ENCODE data around the gene COMMD1. TPM values are rescaled to one million over a fixed set of nuclear protein-coding genes. Genes with fewer than 3 reads are reported as not detected.

The COMMD1 gene
- total and polyA plus RNA-seq, 9 donors = 48.6 to 76.8 (median 62.0) TPM

- no peak overlapping the region for H3K4me3 ChIP-seq (ENCODE audit: low read length)
- no peaks in the 10 kb centered on the region for H3K9me3 ChIP-seq (replicated peaks; ENCODE audit: control insufficient read depth, low read depth, low read length)
- no peaks in the 10 kb centered on the region for H3K27me3 ChIP-seq (ENCODE audit: control insufficient read depth, insufficient read depth, low read length)
- H3K4me1 ChIP-seq (ENCODE audit: control insufficient read depth, insufficient read depth, low read length) = no peaks in the 10 kb centered on the region
- no peak overlapping the region for H3K27ac ChIP-seq (ENCODE audit: low read length)
- no CpG with 5 or more reads among the region's 3 CpGs for WGBS (ENCODE audit: insufficient coverage)
- no peaks in the 10 kb centered on the region for H3K36me3 ChIP-seq (ENCODE audit: control insufficient read depth, insufficient read depth, low read length)
- no peak for DNase-seq
Observed at GRCh38 chr2:62054916-62055450, 149.5 kb downstream of the COMMD1 start.

GRCh38 chr2:62055724-62056336 is 150.4 kb downstream of the COMMD1 start:
- no peak for DNase-seq
- no peaks in the 10 kb centered on the region for H3K4me1 ChIP-seq (ENCODE audit: control insufficient read depth, insufficient read depth, low read length)
- H3K4me3 ChIP-seq (ENCODE audit: low read length) = no peak overlapping the region
- 100% methylated on average over 2 of the region's 3 CpGs for whole genome bisulfite sequencing (ENCODE audit: insufficient coverage)
- no peak overlapping the region for H3K27ac ChIP-seq (ENCODE audit: low read length)
- no peaks in the 10 kb centered on the region for H3K9me3 ChIP-seq (replicated peaks; ENCODE audit: control insufficient read depth, low read depth, low read length)
- H3K36me3 ChIP-seq (ENCODE audit: control insufficient read depth, insufficient read depth, low read length) = no peaks in the 10 kb centered on the region
- H3K27me3 ChIP-seq (ENCODE audit: control insufficient read depth, insufficient read depth, low read length) = no peaks in the 10 kb centered on the region

- no peak for DNase-seq
- Histone ChIP-seq H3K4me1 (ENCODE audit: control insufficient read depth, insufficient read depth, low read length) (no peaks in the 10 kb centered on the region), H3K9me3 (replicated peaks; ENCODE audit: control insufficient read depth, low read depth, low read length) (no peaks in the 10 kb centered on the region), H3K4me3 (ENCODE audit: low read length) (no peak overlapping the region), H3K36me3 (ENCODE audit: control insufficient read depth, insufficient read depth, low read length) (no peaks in the 10 kb centered on the region), H3K27me3 (ENCODE audit: control insufficient read depth, insufficient read depth, low read length) (no peaks in the 10 kb centered on the region), H3K27ac (ENCODE audit: low read length) (no peak overlapping the region)
- 83% methylated on average over 5 of the region's 5 CpGs for WGBS (ENCODE audit: insufficient coverage)
Observed at GRCh38 chr2:62056341-62056740, 150.9 kb downstream of the COMMD1 start.

GRCh38 chr2:62065243-62065642 is 159.8 kb downstream of the COMMD1 start:
- Histone ChIP-seq H3K9me3 (replicated peaks; ENCODE audit: control insufficient read depth, low read depth, low read length) (no peaks in the 10 kb centered on the region), H3K27me3 (ENCODE audit: control insufficient read depth, insufficient read depth, low read length) (no peaks in the 10 kb centered on the region), H3K4me1 (ENCODE audit: control insufficient read depth, insufficient read depth, low read length) (no peaks in the 10 kb centered on the region), H3K27ac (ENCODE audit: low read length) (no peak overlapping the region), H3K4me3 (ENCODE audit: low read length) (no peak overlapping the region), H3K36me3 (ENCODE audit: control insufficient read depth, insufficient read depth, low read length) (no peaks in the 10 kb centered on the region)
- DNase-seq = no peak

- DNase-seq = no peak
- Histone ChIP-seq H3K9me3 (replicated peaks; ENCODE audit: control insufficient read depth, low read depth, low read length) (peaks cover 10% of the 10 kb centered on the region), H3K4me3 (ENCODE audit: low read length) (no peak overlapping the region), H3K4me1 (ENCODE audit: control insufficient read depth, insufficient read depth, low read length) (no peaks in the 10 kb centered on the region), H3K27ac (ENCODE audit: low read length) (no peak overlapping the region), H3K36me3 (ENCODE audit: control insufficient read depth, insufficient read depth, low read length) (peaks cover 8% of the 10 kb centered on the region), H3K27me3 (ENCODE audit: control insufficient read depth, insufficient read depth, low read length) (no peaks in the 10 kb centered on the region)
- WGBS (ENCODE audit: insufficient coverage) = 17% methylated on average over 2 of the region's 6 CpGs
Observed at GRCh38 chr2:62071126-62071598, 165.7 kb downstream of the COMMD1 start.

- peaks cover 8% of the 10 kb centered on the region for H3K36me3 ChIP-seq (ENCODE audit: control insufficient read depth, insufficient read depth, low read length)
- 98% methylated on average over 6 of the region's 7 CpGs for WGBS (ENCODE audit: insufficient coverage)
- no peak overlapping the region for H3K4me3 ChIP-seq (ENCODE audit: low read length)
Observed at GRCh38 chr2:62071760-62072680, 166.5 kb downstream of the COMMD1 start.

GRCh38 chr2:62074233-62074632 is 168.8 kb downstream of the COMMD1 start:
- Histone ChIP-seq H3K27ac (ENCODE audit: low read length) (no peak overlapping the region), H3K4me3 (ENCODE audit: low read length) (no peak overlapping the region), H3K27me3 (ENCODE audit: control insufficient read depth, insufficient read depth, low read length) (no peaks in the 10 kb centered on the region), H3K36me3 (ENCODE audit: control insufficient read depth, insufficient read depth, low read length) (peaks cover 8% of the 10 kb centered on the region), H3K4me1 (ENCODE audit: control insufficient read depth, insufficient read depth, low read length) (no peaks in the 10 kb centered on the region), H3K9me3 (replicated peaks; ENCODE audit: control insufficient read depth, low read depth, low read length) (peaks cover 10% of the 10 kb centered on the region)
- DNase-seq = no peak
- WGBS (ENCODE audit: insufficient coverage) = 78% methylated on average over 1 of the region's 2 CpGs

More at GRCh38 chr2:62071760-62072680, 166.5 kb downstream of the COMMD1 start:
- peaks cover 10% of the 10 kb centered on the region for H3K9me3 ChIP-seq (replicated peaks; ENCODE audit: control insufficient read depth, low read depth, low read length)
- H3K27ac ChIP-seq (ENCODE audit: low read length) = no peak overlapping the region
- no peak for DNase-seq
- H3K27me3 ChIP-seq (ENCODE audit: control insufficient read depth, insufficient read depth, low read length) = no peaks in the 10 kb centered on the region
- no peaks in the 10 kb centered on the region for H3K4me1 ChIP-seq (ENCODE audit: control insufficient read depth, insufficient read depth, low read length)

GRCh38 chr2:62076980-62077638 is 171.6 kb downstream of the COMMD1 start:
- no peak overlapping the region for H3K4me3 ChIP-seq (ENCODE audit: low read length)
- H3K27ac ChIP-seq (ENCODE audit: low read length) = no peak overlapping the region
- WGBS (ENCODE audit: insufficient coverage) = no CpG with 5 or more reads among the region's 6 CpGs
- no peaks in the 10 kb centered on the region for H3K27me3 ChIP-seq (ENCODE audit: control insufficient read depth, insufficient read depth, low read length)
- peaks cover 6% of the 10 kb centered on the region for H3K36me3 ChIP-seq (ENCODE audit: control insufficient read depth, insufficient read depth, low read length)
- DNase-seq = peak; percentile 54
- H3K4me1 ChIP-seq (ENCODE audit: control insufficient read depth, insufficient read depth, low read length) = no peaks in the 10 kb centered on the region
- peaks cover 6% of the 10 kb centered on the region for H3K9me3 ChIP-seq (replicated peaks; ENCODE audit: control insufficient read depth, low read depth, low read length)

- no peak overlapping the region for H3K27ac ChIP-seq (ENCODE audit: low read length)
- no peaks in the 10 kb centered on the region for H3K36me3 ChIP-seq (ENCODE audit: control insufficient read depth, insufficient read depth, low read length)
- WGBS (ENCODE audit: insufficient coverage) = no CpG with 5 or more reads among the region's 1 CpG
- no peaks in the 10 kb centered on the region for H3K4me1 ChIP-seq (ENCODE audit: control insufficient read depth, insufficient read depth, low read length)
- H3K27me3 ChIP-seq (ENCODE audit: control insufficient read depth, insufficient read depth, low read length) = no peaks in the 10 kb centered on the region
- peak; percentile 66 for DNase-seq
- H3K9me3 ChIP-seq (replicated peaks; ENCODE audit: control insufficient read depth, low read depth, low read length) = no peaks in the 10 kb centered on the region
- no peak overlapping the region for H3K4me3 ChIP-seq (ENCODE audit: low read length)
Observed at GRCh38 chr2:62084801-62085200, 179.3 kb downstream of the COMMD1 start.

- H3K4me1 ChIP-seq (ENCODE audit: control insufficient read depth, insufficient read depth, low read length) = no peaks in the 10 kb centered on the region
- no peaks in the 10 kb centered on the region for H3K36me3 ChIP-seq (ENCODE audit: control insufficient read depth, insufficient read depth, low read length)
- WGBS (ENCODE audit: insufficient coverage) = 70% methylated on average over 2 of the region's 3 CpGs
- H3K27ac ChIP-seq (ENCODE audit: low read length) = no peak overlapping the region
- H3K27me3 ChIP-seq (ENCODE audit: control insufficient read depth, insufficient read depth, low read length) = no peaks in the 10 kb centered on the region
- no peaks in the 10 kb centered on the region for H3K9me3 ChIP-seq (replicated peaks; ENCODE audit: control insufficient read depth, low read depth, low read length)
- DNase-seq = peak; percentile 15
- no peak overlapping the region for H3K4me3 ChIP-seq (ENCODE audit: low read length)
Observed at GRCh38 chr2:62089658-62090057, 184.2 kb downstream of the COMMD1 start.

Data from muscle of leg (tissue), 11 donors.